ENCODE data around the gene HYKK. TPM values are rescaled to one million over a fixed set of nuclear protein-coding genes. Genes with fewer than 3 reads are reported as not detected.

The HYKK gene
- total RNA-seq, 2 donors from 2014 or later = 6.3 to 7.5 TPM

DNA sequence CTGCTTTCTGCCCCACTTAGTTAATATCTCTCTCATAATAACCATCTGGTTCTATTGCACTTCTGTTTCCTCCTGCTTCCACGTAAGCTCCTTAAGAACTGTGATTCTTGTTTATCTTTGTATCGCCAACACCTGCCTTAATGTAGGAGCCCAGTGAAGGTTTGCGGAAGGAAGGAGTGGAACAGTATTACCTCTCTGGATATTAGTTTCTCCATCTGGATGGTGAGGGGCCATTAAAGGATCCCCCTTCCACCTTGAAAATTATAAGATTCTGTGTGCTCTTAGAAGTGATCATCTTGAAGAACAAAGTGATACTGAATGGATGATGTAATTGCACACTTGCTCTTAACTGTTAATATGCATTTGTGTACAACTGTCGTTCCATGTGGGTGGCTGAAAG, 60.2 kb downstream of the HYKK start:
- DNase-seq = no peak
- intact Hi-C loops (cut with DNase I, micrococcal nuclease) = no loop called here
- no peak for ATAC-seq

DNA sequence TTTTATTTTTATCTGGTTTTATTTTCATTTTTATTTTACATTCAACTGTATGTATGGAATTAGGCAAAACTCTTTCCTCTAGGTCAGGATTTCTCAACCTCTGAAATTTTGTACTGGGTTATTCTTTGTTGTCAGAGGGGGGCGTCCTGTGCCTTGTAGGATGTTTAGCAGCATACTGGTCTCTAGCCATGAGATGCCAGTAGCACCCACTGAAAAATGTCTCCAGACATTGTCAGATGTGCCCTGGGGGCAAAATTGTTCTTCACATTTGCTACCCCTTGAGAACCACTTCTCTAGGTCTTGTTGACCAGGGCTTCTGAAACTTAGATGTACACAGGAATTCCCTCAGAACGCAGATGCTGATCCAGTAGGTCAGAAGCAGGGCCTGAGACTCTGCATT, 63.3 kb downstream of the HYKK start:
- ATAC-seq (no peak), DNase-seq (no peak)
- intact Hi-C loops (cut with DNase I, micrococcal nuclease) = no loop called here

DNA sequence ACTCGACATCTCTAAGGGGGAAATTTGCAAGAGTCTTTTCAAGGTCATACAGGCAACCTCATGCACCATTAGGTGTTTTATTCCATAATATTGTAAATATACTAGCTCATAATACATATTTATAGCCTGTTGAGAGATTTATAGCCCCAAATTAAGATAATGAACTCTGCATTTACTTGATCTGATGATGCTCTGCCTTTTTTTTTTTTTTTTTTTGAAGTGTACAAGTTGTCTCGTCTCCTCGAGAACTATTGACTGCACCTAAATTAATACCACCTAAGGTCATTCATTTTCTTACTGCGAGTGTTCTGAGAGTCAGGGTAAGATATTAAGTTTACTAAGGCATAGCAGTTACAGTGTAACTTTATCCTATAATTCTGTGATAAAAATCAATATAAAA, 64.0 kb downstream of the HYKK start:
- intact Hi-C loops (cut with DNase I, micrococcal nuclease) = no loop called here
- no peak for ATAC-seq

DNA sequence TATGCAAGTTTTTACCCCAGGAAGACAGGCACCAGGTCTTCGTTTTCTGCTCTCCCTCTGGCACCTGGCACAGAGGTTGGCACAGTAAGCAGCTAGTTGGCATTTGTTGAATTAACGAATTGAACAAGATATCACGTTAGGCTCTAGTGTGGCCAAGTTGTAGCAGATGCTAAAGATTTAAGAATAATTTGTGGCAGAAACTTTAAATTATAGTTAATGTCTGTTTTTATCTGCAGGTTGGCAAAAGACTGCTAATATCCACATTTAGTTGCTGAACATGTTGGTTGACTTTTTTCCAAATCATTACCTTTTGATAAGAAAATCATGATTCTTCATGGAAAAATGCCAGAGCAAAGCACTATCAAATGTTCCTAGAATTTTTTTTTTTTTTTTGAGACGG, 66.0 kb downstream of the HYKK start:
- intact Hi-C loops (cut with DNase I, micrococcal nuclease) = no loop called here
- DNase-seq (no peak), ATAC-seq (no peak)

More for the DNA sequence above, 64.0 kb downstream of the HYKK start:
- no peak for DNase-seq

DNA sequence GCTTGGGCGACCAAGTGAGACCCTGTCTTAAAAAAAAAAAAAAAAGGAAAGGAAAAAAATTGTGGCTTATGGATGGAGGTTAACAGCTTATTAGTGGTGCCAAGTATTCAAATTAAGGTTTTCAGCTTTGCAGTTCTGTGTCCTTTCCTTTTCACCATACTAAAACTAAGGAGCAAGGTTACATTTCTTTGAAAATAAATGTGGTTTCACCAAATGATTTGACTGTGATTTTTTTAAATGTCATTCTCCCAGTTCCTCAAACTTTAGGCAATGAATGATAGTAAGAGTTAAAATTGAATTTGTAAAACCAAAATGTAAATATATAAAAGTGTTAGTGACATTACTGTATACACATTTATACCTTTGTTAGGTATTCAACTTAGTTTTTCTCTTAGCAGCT, 67.6 kb downstream of the HYKK start:
- no peak for ATAC-seq

More for the DNA sequence above, 67.6 kb downstream of the HYKK start:
- no peak for DNase-seq
- intact Hi-C loops (cut with DNase I, micrococcal nuclease) = no loop called here

Other genes with a start within 250 kb of the HYKK start
- gene DNAJA4, start 243.0 kb upstream of the HYKK start, total RNA-seq = 10 to 100 TPM; 36.7 to 39.6 TPM
- 10 to 100 TPM; 33.2 to 35.1 TPM for gene SKIC8, start 208.0 kb upstream of the HYKK start, total RNA-seq
- 1 to 10 TPM in 1 of 2 donors, under 1 TPM in 1; 0.61 to 1.5 TPM for gene CRABP1, start 167.2 kb upstream of the HYKK start, total RNA-seq
- 10 to 100 TPM; 54.2 to 65.2 TPM for gene IREB2, start 69.4 kb upstream of the HYKK start, total RNA-seq
- gene PSMA4, start 32.9 kb downstream of the HYKK start, total RNA-seq = 100 to 1,000 TPM; 127 to 157 TPM
- gene CHRNA5, start 57.9 kb downstream of the HYKK start, total RNA-seq = 1 to 10 TPM; 4.6 to 6.9 TPM
- gene CHRNA3, start 113.4 kb downstream of the HYKK start, total RNA-seq = 1 to 10 TPM; 4.2 to 4.6 TPM
- under 1 TPM in 1 of 2 donors, not detected in 1; 0.25 TPM for gene CHRNB4, start 133.6 kb downstream of the HYKK start, total RNA-seq

Measured in left colon (tissue), 2 donors.